Heart right ventricle (tissue), 16 donors: ENCODE data around the gene KIAA0825. TPM values are rescaled to one million over a fixed set of nuclear protein-coding genes. Genes with fewer than 3 reads are reported as not detected.

ENCODE experiments used
- ATAC-seq, 8 donors: fragments of 200-7000 bp; cut with Tn5 transposase; one replicate each; pipeline ENCODE4 v1.9.1; 2020; ENCODE audit warnings: mild to moderate bottlenecking in 8 of 8, moderate library complexity in 8 of 8, moderate number of reproducible peaks in 1 of 8
- DNase-seq, 2 donors: peaks; one replicate each; pipeline ENCODE4 v3.0.0-alpha.2; 2020
- H3K27ac ChIP-seq, 10 donors: fragments of 200-600 bp; sonication (generic) in 2 of 10; one replicate each; pipeline versions ENCODE4 v1.5.0 to v1.8.0; 2020 to 2022; ENCODE audit warnings: mild to moderate bottlenecking in 3 of 10
- H3K27me3 ChIP-seq, 7 donors: fragments of 200-600 bp; one replicate each; pipeline ENCODE4 v1.8.0; 2021 to 2022; ENCODE audit warnings: mild to moderate bottlenecking in 2 of 7
- H3K36me3 ChIP-seq, 9 donors: fragments of 200-600 bp; sonication (generic) in 1 of 9; one replicate each; pipeline versions ENCODE4 v1.5.0 to v1.8.0; 2020 to 2022; ENCODE audit warnings: mild to moderate bottlenecking in 2 of 9
- H3K4me1 ChIP-seq, 9 donors: fragments of 200-600 bp; sonication (generic) in 1 of 9; one replicate each; pipeline versions ENCODE4 v1.5.0 to v1.8.0; 2020 to 2022; ENCODE audit warnings: mild to moderate bottlenecking in 4 of 9
- H3K4me3 ChIP-seq, 10 donors: fragments of 200-600 bp; sonication (generic) in 2 of 10; one replicate each; pipeline versions ENCODE4 v1.5.0 to v1.8.0; 2020 to 2022; ENCODE audit warnings: mild to moderate bottlenecking in 7 of 10, moderate library complexity in 2 of 10
- H3K9me3 ChIP-seq, 11 donors: fragments of 200-600 bp in 10 of 11; sonication (generic) in 2 of 11; one replicate each; pipeline versions ENCODE4 v1.5.0 to v1.8.0; 2013 to 2022; ENCODE audit warnings: mild to moderate bottlenecking in 2 of 11, control low read depth in 1 of 11, moderate library complexity in 1 of 11
- CTCF ChIP-seq, 9 donors: fragments of 200-600 bp; sonication (generic) in 2 of 9; IDR thresholded peaks; one replicate each; pipeline versions ENCODE4 v1.5.0 to v1.8.0; 2021 to 2022; ENCODE audit warnings: antibody characterized with exemption in 9 of 9, mild to moderate bottlenecking in 5 of 9, moderate library complexity in 1 of 9
- WGBS, 2 donors: extraction: QIAGEN DNeasy Blood & Tissue Kit; methylation state at CpG; one replicate each; pipeline ENCODE4 v1.1.7; 2013; ENCODE audit warnings: inconsistent platforms in 1 of 2; 5-methylcytosine and 5-hydroxymethylcytosine counted together
- intact Hi-C, 10 donors: fragments of 100-400 bp; cut with DNase I; formaldehyde crosslinking; loops; one replicate each; pipeline versions ENCODE4 v1.11.1 to v1.14.2; 2022
- polyA plus RNA-seq, 2 donors: library from polyadenylated mRNA; stranded (reverse); fragments of 200-250 nt; gene quantifications; one replicate each; pipeline ENCODE4 v1.2.3, GENCODE V29; 2013
- total RNA-seq, 10 donors: library from RNA; stranded (reverse); fragmentation: NEBNext Ultra II Directional in 3 of 10; extraction: Animal tissue kit (Norgen Biotek cat#: 25700) in 3 of 10; gene quantifications; one replicate each; pipeline versions ENCODE4 v1.2.1 to v1.2.4, GENCODE V29; 2021 to 2023
- donor health status: Arrhythmogenic right ventricular cardiomyopathy.
- donor health status: ischemic (EF 13 %, LVEDD 7.1; RV severe dilation, severe dysfunction).
- donor health status: healthy with polysubstance abuse.
- donor health status: DM: no; HTN: yes; CAD: no.
- donor health status: DM: no; HTN: no; CAD: no.
- donor health status: ischemic (EF 25% LVEDD 6.9; RV normal size, moderate dysfunction).
- donor health status: ischemic (EF 25% LVEDD 5.7; RV mildly dilated, moderate dysfunction).
- donor health status: healthy.
- donor health status: DM: yes; HTN: yes; CAD: no.
- donor health status: Ischemic cardiomyopathy.
- donor health status: ischemic (EF 35%, LVEDD 5.7; RV mildly dilated, moderate dysfunction).
- donor health status: nonischemic (EF 11% LVEDD 7.7; RV severe dilation, severe dysfunction).
- donor health status: DM: yes; HTN: yes; CAD: no.
- donor health status: PGD.
- donor health status: ischemic (EF 29% LVEDD 5.4; RV normal size, mild dysfunction).
- donor health status: nonischemic (EF 23%, LVEDD 6.1; RV moderate dilation, normal function).

KIAA0825 gene
- total and polyA plus RNA-seq, 12 donors = 0.36 to 3.5 (median 2.4) TPM

- DNase-seq = no peak
- TF ChIP-seq CTCF (IDR thresholded peaks at IDR 0.05) = no peak
Measured at GRCh38 chr5:94505327-94506068, 112.9 kb downstream of the KIAA0825 start.

GRCh38 chr5:94503677-94504076 lies 114.7 kb downstream of the KIAA0825 start:
- intact Hi-C loops = no loop called here
- H3K9me3 ChIP-seq = no peaks in the 10 kb centered on the region
- no peak for DNase-seq
- H3K27me3 ChIP-seq = no peaks in the 10 kb centered on the region
- no peak for TF ChIP-seq CTCF (IDR thresholded peaks at IDR 0.05)
- H3K4me1 ChIP-seq = no peaks in the 10 kb centered on the region
- H3K36me3 ChIP-seq = no peaks in the 10 kb centered on the region
- WGBS, 2 donors = 87 to 98% methylated on average over 1 of the region's 1 CpG
- no peak for ATAC-seq
- no peak overlapping the region for H3K27ac ChIP-seq
- no peak overlapping the region for H3K4me3 ChIP-seq

More at GRCh38 chr5:94505327-94506068, 112.9 kb downstream of the KIAA0825 start:
- intact Hi-C loops = no loop called here
- Histone ChIP-seq H3K4me1 (no peaks in the 10 kb centered on the region), H3K9me3 (no peaks in the 10 kb centered on the region), H3K27ac (no peak overlapping the region), H3K27me3 (no peaks in the 10 kb centered on the region), H3K36me3 (no peaks in the 10 kb centered on the region), H3K4me3 (no peak overlapping the region)
- no peak for ATAC-seq
- WGBS, 2 donors = 83 to 87% methylated on average over 3 of the region's 3 CpGs

GRCh38 chr5:94501365-94501764 lies 117.0 kb downstream of the KIAA0825 start:
- intact Hi-C loops = no loop called here
- Histone ChIP-seq H3K9me3 (no peaks in the 10 kb centered on the region), H3K4me1 (no peaks in the 10 kb centered on the region), H3K4me3 (no peak overlapping the region), H3K27ac (no peak overlapping the region), H3K36me3 (no peaks in the 10 kb centered on the region), H3K27me3 (no peaks in the 10 kb centered on the region)
- DNase-seq = no peak
- no peak for ATAC-seq
- 73 to 97% methylated on average over 1 of the region's 1 CpG for WGBS, 2 donors
- no peak for TF ChIP-seq CTCF (IDR thresholded peaks at IDR 0.05)

- no peaks in the 10 kb centered on the region for H3K4me1 ChIP-seq
- DNase-seq (no peak), ATAC-seq (no peak)
- no peak overlapping the region for H3K4me3 ChIP-seq
- H3K27ac ChIP-seq = no peak overlapping the region
- no peaks in the 10 kb centered on the region for H3K36me3 ChIP-seq
- WGBS, 2 donors = 97 to 99% methylated on average over 3 of the region's 3 CpGs
- no peaks in the 10 kb centered on the region for H3K9me3 ChIP-seq
- intact Hi-C loops = no loop called here
- no peak for TF ChIP-seq CTCF (IDR thresholded peaks at IDR 0.05)
- H3K27me3 ChIP-seq = no peaks in the 10 kb centered on the region
Measured at GRCh38 chr5:94499806-94500205, 118.6 kb downstream of the KIAA0825 start.
